Central memory CD8-positive, alpha-beta T cell (primary cell): ENCODE data around the gene RHBDL1.
"Not testable (repeated sequence)": the region's sequence is repeated elsewhere in the genome, so short reads cannot be mapped to it uniquely, and the experiment has no call there.

ENCODE experiments used
- ATAC-seq: fragments of 150-1000 bp; cut with Tn5 transposase; replicated peaks from 2 replicates; pipeline ENCODE4 v1.10.0; 2022; ENCODE audit warnings: mild to moderate bottlenecking, moderate FRiP score, moderate number of reproducible peaks; ENCODE audit not compliant: poor library complexity, severe bottlenecking; ENCODE audit errors: extremely low read depth
- DNase-seq, 2 donors: peaks; one replicate each; pipeline ENCODE4 v3.0.0; 2021; ENCODE audit warnings: low spot score in 2 of 2
- H3K27ac Mint-ChIP-seq: one replicate; pipeline ENCODE4 v1.8.0; 2022; ENCODE audit warnings: low read depth, mild to moderate bottlenecking, moderate library complexity, mixed read lengths
- H3K27me3 Mint-ChIP-seq: one replicate; pipeline ENCODE4 v1.8.0; 2022; ENCODE audit warnings: mixed read lengths
- H3K36me3 Mint-ChIP-seq: one replicate; pipeline ENCODE4 v1.8.0; 2022; ENCODE audit warnings: mild to moderate bottlenecking, moderate library complexity, mixed read lengths; ENCODE audit not compliant: insufficient read depth
- H3K4me1 Mint-ChIP-seq: one replicate; pipeline ENCODE4 v1.8.0; 2022; ENCODE audit warnings: mixed read lengths
- H3K4me3 Mint-ChIP-seq: one replicate; pipeline ENCODE4 v1.8.0; 2022; ENCODE audit warnings: mild to moderate bottlenecking, moderate library complexity, mixed read lengths
- H3K9me3 Mint-ChIP-seq: one replicate; pipeline ENCODE4 v1.8.0; 2022; ENCODE audit warnings: mixed read lengths

The RHBDL1 gene

GRCh38 chr16:705431-706188 is 30.1 kb downstream of the RHBDL1 start, which contains the start of gene FBXL16:
Gene FBXL16 (minus strand): TSS chr16:705801. CDS start chr16:697405, 8,396 bp downstream.
- DNase-seq (no peak), ATAC-seq (no peak)
- Mint-ChIP-seq H3K4me3 (no peak within 1 kb of the TSS), H3K36me3 (peaks cover 4% of the 10 kb centered on the region), H3K9me3 (no peaks in the 10 kb centered on the region), H3K27me3 (peaks cover 52% of the 10 kb centered on the region), H3K4me1 (no peaks in the 10 kb centered on the region), H3K27ac (no peak within 1 kb of the TSS)

DNA sequence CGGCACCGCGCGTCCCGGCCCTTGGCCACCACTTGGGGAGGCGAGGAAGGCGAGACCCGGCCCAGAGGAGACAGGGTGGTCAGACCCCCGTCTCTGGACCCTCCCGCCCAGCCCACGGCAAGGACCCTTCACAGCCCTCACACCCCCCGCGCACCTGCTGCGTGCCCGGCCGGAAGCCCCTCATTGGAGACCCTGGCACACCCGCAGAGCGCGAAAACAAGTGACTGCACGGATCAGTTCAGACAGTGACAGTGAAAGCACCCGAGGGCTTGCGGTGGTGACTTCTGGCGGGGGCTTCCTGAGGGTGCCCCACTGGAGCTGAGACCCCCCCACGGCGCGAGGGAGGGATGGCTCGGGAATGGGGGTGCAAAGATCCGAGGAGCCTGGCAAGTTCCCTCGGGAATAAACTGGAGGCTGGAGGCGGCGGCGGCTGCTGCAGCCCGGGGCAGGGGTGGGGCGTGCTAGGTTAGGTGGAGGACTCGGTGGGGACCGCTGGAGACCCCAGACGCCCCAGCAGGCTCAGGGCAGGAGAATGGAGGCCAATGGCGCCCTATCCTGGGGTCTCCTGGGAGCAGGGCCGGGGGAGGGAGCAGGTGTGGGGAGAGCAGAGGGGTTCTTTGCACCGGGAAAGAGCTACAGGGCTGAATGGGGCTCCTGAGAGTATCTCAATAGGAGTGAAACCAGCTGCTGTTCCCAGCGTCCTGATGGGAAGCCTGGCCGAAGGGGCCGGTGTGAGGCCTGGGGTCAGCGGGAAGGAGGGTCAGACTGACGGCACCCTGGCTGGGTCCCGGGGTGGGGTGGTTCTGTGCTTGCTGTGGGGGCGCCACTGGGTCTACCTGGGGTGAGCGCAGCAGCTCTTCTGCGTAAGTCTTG is 31.0 kb downstream of the RHBDL1 start:
- H3K4me3 Mint-ChIP-seq = no peak overlapping the region
- H3K27ac Mint-ChIP-seq = no peak overlapping the region
- no peaks in the 10 kb centered on the region for H3K9me3 Mint-ChIP-seq
- H3K4me1 Mint-ChIP-seq = no peaks in the 10 kb centered on the region
- peaks cover 4% of the 10 kb centered on the region for H3K36me3 Mint-ChIP-seq
- no peak for ATAC-seq
- no peak for DNase-seq
- peaks cover 52% of the 10 kb centered on the region for H3K27me3 Mint-ChIP-seq

DNA sequence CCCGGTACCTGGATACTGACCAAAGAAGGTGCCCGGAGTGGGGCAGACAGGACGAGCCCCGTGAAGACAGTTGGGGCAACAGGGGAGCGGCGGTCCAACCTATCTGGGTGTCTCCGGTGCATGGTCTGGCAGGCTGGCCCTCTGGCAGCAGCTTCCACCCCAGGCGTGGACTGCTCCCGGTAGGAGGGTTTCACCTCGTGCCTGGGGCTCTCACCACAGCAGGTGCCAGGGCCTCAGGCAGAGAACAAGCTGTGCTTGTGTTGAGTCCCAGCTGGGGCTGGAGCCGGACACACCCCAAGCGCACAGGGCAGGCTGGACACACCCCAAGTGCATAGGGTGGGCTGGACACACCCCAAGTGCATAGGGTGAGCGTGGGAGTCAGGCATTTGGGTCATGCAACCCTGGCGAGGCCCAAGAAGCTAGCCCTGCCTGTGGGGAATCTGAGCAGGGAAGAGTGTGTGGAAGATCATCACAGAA is 31.6 kb downstream of the RHBDL1 start:
- DNase-seq (no peak), ATAC-seq (no peak)
- Mint-ChIP-seq H3K27me3 (peaks cover 48% of the 10 kb centered on the region), H3K4me3 (no peak overlapping the region), H3K9me3 (no peaks in the 10 kb centered on the region), H3K36me3 (peaks cover 4% of the 10 kb centered on the region), H3K4me1 (no peaks in the 10 kb centered on the region), H3K27ac (no peak overlapping the region)

- DNase-seq (no peak), ATAC-seq (no peak)
- Mint-ChIP-seq H3K36me3 (peaks cover 1% of the 10 kb centered on the region), H3K9me3 (no peaks in the 10 kb centered on the region), H3K4me1 (no peaks in the 10 kb centered on the region), H3K27ac (no peak overlapping the region), H3K27me3 (peaks cover 39% of the 10 kb centered on the region), H3K4me3 (peak overlapping the region; percentile 5)
Measured at GRCh38 chr16:708019-708418, 32.5 kb downstream of the RHBDL1 start.

DNA sequence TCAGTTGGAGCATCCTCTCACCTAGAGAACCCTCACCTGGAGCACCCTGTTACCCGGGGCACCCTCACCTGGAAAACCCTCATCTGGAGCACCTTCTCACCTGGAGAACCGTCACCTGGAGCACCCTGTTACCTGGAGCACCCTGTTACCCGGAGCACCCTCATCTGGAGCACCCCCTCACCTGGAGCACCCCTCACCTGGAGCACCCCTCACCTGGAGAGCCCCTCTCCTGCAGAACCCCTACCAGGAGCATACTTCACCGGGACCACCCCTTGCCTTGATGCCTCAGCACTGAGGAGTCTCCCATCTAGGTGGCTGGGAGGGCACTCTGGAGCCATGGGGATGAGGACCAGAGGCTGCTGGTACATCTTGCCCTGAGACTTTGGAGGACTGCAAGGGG is 33.5 kb downstream of the RHBDL1 start:
- H3K4me1 Mint-ChIP-seq = no peaks in the 10 kb centered on the region

DNA sequence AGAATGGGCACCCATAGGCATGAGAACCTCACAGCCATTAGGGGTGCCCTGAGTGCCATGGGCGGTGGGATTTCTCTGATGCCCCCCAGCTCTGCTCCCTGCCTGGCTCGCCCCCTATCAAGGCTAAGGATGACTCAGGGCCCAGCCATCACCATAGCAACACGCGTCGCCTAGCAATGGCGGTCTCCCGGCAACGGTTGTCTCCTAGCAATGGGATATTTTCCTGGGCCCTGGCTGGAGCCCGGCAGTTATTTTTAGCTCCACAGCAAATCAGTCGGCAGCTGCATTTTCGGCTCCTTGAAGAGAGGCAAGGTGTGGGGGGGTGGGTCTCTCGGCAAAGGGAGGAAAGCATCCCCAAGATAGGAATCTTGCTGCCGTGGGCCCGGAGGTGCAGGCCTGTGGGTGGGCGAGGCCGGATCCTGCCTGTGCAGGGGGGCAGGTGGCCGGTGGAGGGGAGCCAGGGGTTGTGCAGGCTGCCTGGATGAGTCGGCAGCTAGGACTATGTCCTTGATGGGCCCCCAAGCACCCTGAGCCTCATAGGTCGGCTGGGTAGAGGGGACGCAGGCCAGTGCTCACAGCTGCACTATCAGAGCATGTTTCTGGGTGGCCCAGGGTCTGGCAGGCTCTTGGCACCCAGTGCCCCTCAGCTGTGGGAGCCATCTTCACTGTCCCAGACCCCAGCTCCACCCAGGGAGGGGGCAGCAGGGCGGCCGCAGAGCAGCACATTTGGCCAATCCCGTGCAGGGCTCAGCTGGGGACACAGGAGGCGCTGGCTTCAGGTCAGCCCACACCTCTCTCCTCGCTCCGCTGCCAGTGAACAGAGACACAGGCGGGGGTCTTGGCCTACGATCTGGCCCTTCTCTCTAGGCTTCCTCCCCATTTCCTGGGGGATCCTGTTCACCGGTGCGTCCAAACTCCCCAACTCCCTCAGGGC is 34.4 kb downstream of the RHBDL1 start:
- ATAC-seq (no peak), DNase-seq (no peak)
- H3K4me3 Mint-ChIP-seq = no peak overlapping the region
- no peaks in the 10 kb centered on the region for H3K36me3 Mint-ChIP-seq
- peaks cover 36% of the 10 kb centered on the region for H3K27me3 Mint-ChIP-seq
- H3K27ac Mint-ChIP-seq = no peak overlapping the region
- no peaks in the 10 kb centered on the region for H3K4me1 Mint-ChIP-seq
- H3K9me3 Mint-ChIP-seq = no peaks in the 10 kb centered on the region

More for the DNA sequence above, 33.5 kb downstream of the RHBDL1 start:
- no peaks in the 10 kb centered on the region for H3K9me3 Mint-ChIP-seq
- H3K27me3 Mint-ChIP-seq = peaks cover 36% of the 10 kb centered on the region
- DNase-seq = no peak
- H3K36me3 Mint-ChIP-seq = peaks cover 1% of the 10 kb centered on the region
- no peak for ATAC-seq
- no peak overlapping the region for H3K27ac Mint-ChIP-seq
- no peak overlapping the region for H3K4me3 Mint-ChIP-seq

DNA sequence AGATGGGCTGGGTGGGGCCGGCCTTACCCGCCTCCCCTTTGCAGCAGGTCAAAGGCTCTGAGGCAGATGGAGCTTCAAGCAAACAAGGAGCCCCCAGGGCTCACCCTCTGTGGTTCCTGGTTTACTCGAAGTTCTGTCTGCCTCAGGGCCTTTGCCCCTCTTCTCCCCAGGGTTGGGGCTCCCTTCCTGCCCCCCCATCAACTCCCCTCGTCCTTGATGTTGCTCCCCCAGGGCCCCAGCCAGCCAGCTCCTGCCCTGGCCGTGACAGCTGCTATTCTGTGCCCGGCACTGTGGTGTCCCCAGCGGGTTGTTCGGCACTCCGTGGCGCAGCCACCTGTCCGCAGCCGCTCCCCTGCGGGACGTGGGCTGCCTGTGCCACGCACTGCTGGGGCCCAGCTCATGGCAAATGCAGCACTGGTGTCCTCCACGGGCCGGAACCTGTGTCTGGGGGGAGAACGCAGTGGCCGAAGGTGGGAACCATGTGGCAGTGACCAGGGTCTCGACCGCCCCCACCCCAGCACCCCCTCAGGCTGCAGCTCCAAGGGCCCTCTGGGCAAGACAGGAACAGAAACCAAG is 35.1 kb downstream of the RHBDL1 start:
- Mint-ChIP-seq H3K4me3 (no peak overlapping the region), H3K9me3 (no peaks in the 10 kb centered on the region), H3K4me1 (no peaks in the 10 kb centered on the region), H3K27ac (no peak overlapping the region), H3K36me3 (no peaks in the 10 kb centered on the region), H3K27me3 (peaks cover 36% of the 10 kb centered on the region)
- ATAC-seq = no peak
- no peak for DNase-seq

- Mint-ChIP-seq H3K9me3 (no peaks in the 10 kb centered on the region), H3K4me3 (no peak overlapping the region), H3K27me3 (peaks cover 36% of the 10 kb centered on the region), H3K36me3 (no peaks in the 10 kb centered on the region), H3K4me1 (peaks cover 2% of the 10 kb centered on the region), H3K27ac (no peak overlapping the region)
- no peak for ATAC-seq
- DNase-seq = no peak
Measured at GRCh38 chr16:711084-711483, 35.6 kb downstream of the RHBDL1 start.

DNA sequence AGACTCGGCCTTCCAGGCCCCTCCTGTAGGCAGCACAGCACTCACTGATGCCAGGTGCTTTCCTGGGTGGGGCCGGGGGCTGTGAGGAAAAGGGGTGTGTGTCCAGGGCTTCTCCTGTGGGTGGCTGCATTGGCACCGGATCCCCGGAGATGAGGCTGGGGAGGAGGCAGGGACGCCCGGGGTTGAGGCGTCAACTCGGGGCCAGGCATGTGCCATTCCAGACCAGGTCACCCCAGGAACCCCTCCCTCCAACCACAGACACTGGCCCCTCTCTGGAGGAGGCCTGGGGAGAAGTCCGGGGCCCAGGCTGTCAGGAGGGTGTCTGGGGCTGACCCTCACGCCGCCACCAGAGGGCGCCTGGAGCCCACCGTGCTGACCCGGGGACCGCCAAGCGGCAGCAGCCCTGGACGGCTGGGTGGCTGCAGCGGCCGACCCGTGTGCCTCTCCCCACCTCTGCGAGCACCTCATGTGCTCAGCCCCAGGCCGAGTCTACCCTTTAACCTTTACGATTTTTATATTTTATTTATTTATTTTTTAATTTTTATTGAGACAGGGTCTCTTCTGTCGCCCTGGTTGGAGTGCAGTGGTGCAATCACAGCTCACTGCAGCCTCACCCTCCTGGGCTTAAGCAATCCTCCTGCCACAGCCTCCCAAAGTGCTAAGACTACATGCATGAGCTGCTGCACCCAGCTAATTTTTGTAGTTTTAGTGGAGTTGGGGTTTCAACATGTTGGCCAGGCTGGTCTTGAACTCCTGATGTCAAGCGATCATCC is 36.3 kb downstream of the RHBDL1 start:
- Mint-ChIP-seq H3K36me3 (no peaks in the 10 kb centered on the region), H3K4me3 (no peak overlapping the region), H3K27ac (no peak overlapping the region), H3K9me3 (no peaks in the 10 kb centered on the region), H3K27me3 (peaks cover 31% of the 10 kb centered on the region), H3K4me1 (peaks cover 7% of the 10 kb centered on the region)
- peak; percentile 66 to 74 for DNase-seq
- ATAC-seq = peak; percentile 52

- H3K36me3 Mint-ChIP-seq, H3K27ac Mint-ChIP-seq, DNase-seq, ATAC-seq, H3K4me3 Mint-ChIP-seq, H3K9me3 Mint-ChIP-seq, H3K4me1 Mint-ChIP-seq: not testable (repeated sequence)
- peaks cover 23% of the 10 kb centered on the region for H3K27me3 Mint-ChIP-seq
Measured at GRCh38 chr16:712740-713250, 37.3 kb downstream of the RHBDL1 start.

DNA sequence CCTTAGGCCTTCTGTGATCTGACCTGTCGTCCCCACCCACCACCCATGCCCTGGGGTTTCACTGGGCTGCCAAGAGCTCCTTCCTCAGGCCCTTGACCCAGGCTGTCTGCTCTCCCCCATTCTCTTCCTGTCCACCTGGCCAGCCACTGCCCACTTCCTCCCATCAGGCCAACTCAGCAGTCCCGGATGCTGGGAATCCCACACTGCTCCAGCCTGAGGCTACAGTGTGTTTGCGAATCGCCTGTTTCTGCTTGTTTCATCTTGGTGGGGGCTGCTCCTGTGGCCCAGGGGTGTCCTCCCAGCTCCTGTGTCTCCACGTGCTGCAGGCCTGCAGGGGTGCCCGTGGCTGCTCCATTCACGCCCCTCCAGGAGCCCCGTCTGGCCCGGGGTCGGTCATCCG is 38.6 kb downstream of the RHBDL1 start:
- DNase-seq (no peak), ATAC-seq (no peak)
- no peak overlapping the region for H3K27ac Mint-ChIP-seq
- no peaks in the 10 kb centered on the region for H3K36me3 Mint-ChIP-seq
- no peak overlapping the region for H3K4me3 Mint-ChIP-seq
- peaks cover 12% of the 10 kb centered on the region for H3K4me1 Mint-ChIP-seq
- H3K9me3 Mint-ChIP-seq = no peaks in the 10 kb centered on the region
- peaks cover 10% of the 10 kb centered on the region for H3K27me3 Mint-ChIP-seq
